HG02938 (cell line): ENCODE measurements around the gene CYP2A6.
"Not testable (repeated sequence)": the region's sequence is repeated elsewhere in the genome, so short reads cannot be mapped to it uniquely, and the experiment has no call there.

Experiments used
- ATAC-seq: cut with Tn5 transposase; IDR thresholded peaks from one replicate; pipeline ENCODE4 v1.9.1; 2021; ENCODE audit warnings: mild to moderate bottlenecking, moderate library complexity; ENCODE audit not compliant: unreplicated experiment

Gene CYP2A6

DNA sequence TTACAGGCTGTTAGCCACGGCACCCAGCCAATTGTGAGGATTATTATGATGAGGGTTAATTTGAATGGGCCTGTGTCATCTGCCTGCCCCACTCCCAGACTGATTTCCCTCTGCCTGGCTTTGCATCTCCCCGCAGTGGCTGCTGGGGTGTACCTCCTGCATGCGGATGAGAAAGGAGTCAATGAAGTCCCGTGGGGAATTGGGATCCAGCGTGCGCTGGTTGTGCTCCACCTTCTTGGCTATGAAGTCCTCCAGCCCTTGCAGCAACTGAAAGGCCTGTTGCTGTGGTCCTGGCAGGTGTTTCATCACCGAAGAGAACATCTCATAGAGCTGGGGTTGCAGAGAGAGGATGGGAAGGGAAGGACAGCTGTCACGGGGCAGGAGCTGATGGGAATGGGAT lies 3.5 kb downstream of the CYP2A6 start:
- ATAC-seq: not testable (repeated sequence)

GRCh38 chr19:40843653-40844052 lies 6.6 kb downstream of the CYP2A6 start:
- not testable (repeated sequence) for ATAC-seq

GRCh38 chr19:40842997-40843652 lies 7.1 kb downstream of the CYP2A6 start:
- ATAC-seq: not testable (repeated sequence)

GRCh38 chr19:40842012-40842411 lies 8.2 kb downstream of the CYP2A6 start:
- ATAC-seq: not testable (repeated sequence)

- ATAC-seq: not testable (repeated sequence)
Observed at GRCh38 chr19:40838477-40838876, 11.8 kb downstream of the CYP2A6 start.

DNA sequence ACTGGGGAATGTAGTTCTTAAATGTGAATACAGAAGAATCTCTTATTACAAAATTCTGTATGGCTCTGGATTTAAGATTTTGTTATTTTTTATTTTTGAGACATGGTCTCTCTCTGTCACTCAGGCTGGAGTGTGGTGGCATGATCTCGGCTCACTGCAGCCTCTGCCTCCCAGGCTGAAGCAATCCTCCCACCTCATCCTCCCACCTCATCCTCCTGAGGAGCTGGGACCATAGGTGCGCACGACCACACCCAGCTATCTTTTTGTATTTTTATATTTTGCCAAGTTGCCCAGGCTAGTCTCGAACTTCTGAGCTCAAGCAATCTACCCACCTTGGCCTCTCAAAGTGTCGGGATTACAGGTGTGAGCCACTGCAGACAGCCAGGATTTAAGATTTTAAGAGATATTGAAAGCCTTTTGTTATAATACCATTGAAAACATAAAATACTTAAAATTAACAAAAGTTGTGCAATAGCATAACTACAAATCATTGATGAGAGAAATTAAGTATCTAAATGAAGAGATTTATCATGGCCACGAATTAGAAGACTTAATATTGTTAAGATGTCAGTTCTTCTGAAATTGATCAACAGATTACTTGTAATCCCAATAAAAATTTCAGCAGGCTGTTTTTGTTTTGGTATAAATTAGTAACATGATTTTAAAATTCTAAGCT lies 13.4 kb downstream of the CYP2A6 start:
- ATAC-seq: no peak

- ATAC-seq: not testable (repeated sequence)
Observed at GRCh38 chr19:40833728-40834533, 16.3 kb downstream of the CYP2A6 start.

DNA sequence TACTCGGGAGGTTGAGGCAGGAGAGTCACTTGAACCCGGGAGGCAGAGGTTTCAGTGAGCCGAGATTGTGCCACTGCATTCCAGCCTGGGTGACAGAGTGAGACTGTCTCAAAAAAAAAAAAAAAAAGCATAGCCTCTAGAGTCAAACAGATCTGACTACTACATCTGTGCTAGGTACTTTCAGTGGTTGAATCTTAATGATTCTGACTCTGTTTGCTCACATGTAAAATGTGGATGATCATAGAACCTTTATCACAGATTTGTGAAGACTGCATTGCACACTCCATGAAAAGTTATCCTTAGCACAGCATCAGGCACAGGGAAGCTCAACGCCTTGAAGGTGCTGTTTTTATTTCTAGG lies 17.8 kb downstream of the CYP2A6 start:
- not testable (repeated sequence) for ATAC-seq

DNA sequence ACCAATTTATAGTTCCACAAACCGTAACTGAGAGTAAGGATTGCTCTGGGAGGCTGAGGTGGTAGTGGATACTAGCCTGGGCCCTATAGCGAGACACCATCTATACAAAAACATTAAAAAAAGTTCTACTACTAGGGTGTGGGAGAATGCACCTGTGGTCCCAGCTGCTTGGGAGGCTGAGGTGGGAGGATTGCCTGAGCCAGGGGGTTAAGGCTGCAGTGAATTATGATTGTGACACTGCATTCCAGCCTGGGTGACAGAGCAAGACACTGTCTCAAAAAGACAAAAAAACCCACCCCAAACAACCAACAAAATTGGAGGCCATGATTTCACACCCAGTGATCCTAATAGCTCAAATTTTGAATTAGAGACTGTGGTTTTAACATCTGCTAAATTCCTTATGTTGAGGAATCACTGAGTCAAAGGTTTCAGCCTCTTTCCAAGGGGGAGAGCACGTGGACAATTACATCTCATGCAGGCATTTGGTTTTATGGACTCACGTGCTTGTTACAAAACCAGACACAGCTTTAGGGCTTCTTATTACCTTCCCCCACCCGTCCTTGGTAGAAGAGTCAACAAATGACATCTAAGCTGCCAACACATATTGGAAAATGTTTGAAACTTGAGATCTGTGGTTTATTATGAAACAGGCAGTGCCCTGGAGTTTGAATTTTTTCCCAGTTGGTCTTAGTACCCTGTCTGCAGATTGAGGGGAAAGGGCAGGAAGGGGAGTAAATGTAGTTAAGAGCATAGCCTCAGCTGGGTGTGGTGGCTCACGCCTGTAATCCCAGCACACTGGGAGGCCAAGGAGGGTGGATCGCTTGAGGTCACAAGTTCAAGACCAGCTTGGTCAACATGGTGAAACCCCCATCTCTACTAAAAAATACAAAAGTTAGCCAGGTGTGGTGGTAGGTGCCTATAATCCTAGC lies 18.5 kb downstream of the CYP2A6 start:
- ATAC-seq: no peak

GRCh38 chr19:40830741-40831140 lies 19.5 kb downstream of the CYP2A6 start:
- ATAC-seq: not testable (repeated sequence)

DNA sequence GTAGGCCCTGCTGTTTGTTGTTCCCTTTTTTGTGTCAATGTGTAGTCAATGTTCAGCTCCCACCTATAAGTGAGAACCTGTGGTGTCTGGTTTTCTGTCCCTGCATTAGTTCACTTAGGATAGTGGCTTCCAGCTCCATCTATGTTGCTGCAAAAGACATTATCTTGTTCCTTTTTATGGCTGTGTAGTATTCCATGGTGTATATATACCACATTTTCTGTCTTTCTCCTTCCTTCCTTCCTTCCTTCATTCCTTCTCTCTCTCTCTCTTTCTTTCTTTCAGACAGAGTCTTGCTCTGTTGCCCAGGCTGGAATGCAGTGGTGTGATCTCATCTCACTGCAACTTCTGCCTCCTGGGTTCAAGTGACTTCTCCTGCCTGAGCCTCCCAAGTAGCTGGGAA lies 21.0 kb downstream of the CYP2A6 start:
- no peak for ATAC-seq

DNA sequence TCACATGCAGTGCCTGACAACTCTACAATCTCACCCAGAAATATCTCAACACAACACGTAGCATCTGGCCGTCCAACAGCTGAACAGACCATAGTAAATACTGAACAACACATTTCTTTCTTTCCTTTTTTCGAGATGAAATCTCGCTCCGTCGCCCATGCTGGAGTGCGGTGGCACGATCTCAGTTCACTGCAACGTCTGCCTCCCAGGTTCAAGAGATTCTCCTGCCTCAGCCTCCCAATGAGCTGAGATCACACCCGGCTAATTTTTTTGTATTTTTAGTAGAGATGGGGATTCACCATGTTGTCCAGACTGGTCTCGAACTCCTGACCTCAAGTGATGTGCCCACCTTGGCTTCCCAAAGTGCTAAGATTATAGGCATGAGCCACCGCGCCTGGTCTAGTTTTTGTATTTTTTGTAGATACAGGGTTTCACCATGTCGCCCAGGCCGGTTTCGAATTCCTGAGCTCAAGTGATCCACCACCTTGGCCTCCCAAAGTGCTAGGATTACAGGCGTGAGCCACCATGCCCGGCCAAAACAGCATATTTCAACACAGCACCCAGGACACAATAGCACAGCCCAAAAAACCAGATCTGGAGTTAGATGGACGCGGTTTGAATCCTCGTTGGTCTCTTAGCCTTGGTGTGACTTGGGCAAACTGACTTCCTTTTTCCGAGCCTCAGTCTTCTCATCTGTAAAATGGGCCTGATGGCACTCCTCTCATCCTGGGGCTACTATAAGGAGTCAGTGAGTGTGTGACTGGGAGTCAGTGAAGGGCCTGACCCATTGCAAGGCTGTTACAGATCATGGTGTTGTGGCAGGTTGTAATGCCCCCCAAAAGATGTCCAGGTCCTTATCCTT lies 22.6 kb downstream of the CYP2A6 start:
- no peak for ATAC-seq

DNA sequence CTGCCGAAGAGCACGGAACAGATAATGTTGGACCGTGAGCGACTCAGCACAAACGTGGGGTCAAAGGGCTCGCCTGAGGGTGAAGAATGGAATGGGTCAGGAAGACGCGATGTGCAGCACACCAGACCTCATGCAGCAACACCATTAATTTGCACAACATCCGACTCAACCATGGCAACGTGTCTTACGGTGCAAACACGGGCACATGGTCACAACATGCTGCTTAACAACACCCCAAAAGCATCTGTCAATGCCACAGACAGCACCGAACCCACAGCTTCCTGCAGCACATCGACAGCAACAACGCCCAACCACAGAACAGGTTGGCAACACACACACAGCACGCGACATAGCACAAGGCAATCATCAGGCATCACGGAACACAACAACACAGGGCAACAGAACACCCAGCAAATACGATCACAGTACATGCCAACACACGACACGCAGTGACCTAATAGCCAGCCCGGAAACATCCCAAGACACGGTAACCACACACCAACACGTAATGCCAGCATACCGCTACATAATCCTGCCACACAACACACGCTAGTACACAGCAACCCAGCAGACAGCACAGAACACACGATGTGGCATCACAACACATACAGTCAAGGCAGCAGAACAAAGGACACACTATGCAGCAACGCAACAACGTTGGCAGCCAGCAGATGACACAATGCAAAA lies 23.4 kb downstream of the CYP2A6 start:
- ATAC-seq: not testable (repeated sequence)

DNA sequence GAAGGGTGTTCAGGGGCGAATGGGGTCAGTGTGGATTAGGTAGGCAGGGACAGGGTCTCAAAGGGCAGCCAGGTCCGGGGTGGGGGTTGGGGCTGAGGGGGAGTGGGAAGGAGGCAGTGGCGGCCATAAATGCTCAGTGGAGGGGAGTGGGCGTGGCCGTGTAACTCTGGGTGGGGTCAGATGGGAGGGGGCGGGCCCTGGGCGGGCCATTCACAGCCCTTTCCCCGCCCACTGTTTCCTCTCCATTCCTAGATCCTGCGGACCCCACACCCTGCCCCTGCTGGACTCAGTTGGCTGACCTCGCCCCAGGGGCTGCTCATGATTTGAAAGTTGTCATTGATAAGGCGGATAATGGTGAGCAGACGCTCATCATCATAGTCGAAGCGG lies 23.9 kb downstream of the CYP2A6 start:
- ATAC-seq: not testable (repeated sequence)

DNA sequence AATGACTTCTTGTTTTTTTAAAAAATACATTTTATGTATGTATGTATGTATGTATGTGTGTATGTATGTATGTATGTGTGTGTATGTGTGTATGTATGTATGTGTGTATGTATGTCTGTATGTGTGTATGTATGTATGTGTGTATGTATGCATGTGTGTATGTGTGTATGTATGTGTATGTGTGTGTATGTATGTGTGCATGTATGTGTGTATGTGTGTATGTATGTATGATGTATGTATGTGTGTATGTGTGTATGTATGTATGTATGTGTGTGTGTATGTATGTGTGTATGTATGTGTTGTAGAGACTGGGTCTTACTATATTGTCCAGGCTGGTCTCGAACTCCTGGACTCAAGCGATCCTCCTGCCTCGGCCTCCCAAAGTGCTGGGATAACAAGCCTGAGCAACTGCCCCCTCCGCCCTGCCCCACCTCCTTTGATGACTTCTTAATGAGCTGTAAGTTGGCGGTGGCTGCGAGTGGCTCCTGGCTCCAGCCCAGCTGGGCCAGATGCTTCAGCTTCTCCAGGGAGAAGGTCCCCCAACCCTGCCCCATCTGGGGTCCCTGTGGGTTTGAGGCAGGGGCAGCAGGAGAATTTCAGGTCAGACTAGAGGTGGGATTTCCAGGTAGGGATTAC lies 24.7 kb downstream of the CYP2A6 start:
- not testable (repeated sequence) for ATAC-seq

DNA sequence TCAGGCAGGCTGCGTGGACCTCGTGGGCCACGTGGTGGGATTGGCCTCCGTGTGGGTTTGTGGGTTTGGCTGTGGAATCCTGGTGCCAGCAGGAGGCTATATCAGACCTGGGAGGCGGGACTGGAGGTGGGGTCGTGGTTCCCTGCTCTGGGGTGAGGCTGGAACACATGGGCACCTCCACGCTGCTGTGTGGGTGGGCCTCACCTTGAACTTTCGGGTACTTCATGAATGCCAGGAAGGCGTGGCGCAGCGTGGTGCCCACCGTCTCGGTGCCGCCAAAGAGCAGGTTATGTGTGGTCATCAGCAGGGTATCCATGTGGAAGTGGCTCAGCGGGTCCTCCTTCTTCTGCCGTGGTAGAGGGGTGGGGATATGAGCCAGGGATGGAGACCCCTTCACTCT lies 25.3 kb downstream of the CYP2A6 start:
- ATAC-seq: not testable (repeated sequence)

DNA sequence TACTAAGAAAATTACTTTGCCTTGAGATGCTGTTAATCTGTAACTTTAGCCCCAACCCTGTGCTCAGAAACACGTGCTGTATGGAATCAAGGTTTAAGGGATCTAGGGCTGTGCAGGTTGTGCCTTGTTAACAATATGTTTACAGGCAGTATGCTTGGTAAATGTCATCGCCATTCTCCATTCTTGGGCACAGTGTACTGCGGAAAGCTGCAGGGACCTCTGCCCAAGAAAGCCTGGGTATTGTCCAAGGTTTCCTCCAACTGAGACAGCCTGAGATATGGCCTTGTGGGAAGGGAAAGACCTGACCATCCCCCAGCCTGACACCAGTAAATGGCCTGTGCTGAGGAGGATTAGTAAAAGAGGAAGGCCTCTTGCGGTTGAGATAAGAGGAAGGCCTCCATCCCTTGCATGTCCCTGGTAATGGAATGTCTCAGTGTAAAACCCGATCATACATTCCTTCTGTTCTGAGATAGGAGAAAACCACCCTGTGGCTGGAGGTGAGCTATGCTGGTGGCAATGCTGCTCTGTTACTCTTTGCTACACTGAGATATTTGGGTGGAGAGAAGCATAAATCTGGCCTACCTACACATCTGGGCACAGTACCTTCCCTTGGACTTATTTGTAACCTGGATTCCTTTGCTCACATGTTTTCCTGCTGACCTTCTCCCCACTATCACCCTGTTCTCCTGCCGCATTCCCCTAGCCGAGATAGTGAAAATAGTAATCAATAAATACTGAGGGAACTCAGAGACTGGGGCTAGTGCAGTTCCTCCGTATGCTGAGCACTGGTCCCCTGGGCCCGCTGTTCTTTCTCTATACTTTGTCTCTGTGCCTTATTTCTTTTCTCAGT lies 27.3 kb downstream of the CYP2A6 start:
- not testable (repeated sequence) for ATAC-seq

DNA sequence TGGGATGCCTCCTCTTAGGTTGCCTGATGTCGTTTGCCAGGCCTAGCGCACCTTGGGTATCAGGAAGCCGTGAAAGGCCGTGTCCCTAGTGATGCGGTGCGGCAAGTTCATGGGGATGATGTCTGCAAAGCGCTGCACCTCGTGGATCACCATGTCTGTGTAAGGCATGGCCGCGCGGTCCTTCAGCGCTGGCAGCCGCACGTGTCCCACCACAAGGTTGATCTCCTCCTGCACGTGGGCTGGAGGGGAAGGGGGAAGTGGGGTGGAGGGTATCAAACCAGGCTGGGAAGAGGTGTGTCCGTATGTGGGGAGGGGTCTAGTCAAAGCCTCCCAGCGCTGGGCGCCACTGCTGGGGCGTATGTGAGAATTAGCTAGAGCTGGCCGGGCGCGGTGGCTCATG lies 28.1 kb downstream of the CYP2A6 start:
- ATAC-seq: no peak
